ENCODE measurements around the gene ANKRD10.
"Not testable (repeated sequence)": the region's sequence is repeated elsewhere in the genome, so short reads cannot be mapped to it uniquely, and the experiment has no call there.

The ANKRD10 gene

GRCh38 chr13:110915057-110915873, at the start of gene ANKRD10:
ANKRD10 (minus strand) TSS chr13:110915069; CDS start chr13:110914934, 135 bp downstream.
- DNase-seq (ENCODE audit: low spot score) = peak; percentile 93

- no peak for DNase-seq (ENCODE audit: low spot score)
These were observed 49.6 kb upstream of the ANKRD10 start for GRCh38 chr13:110964229-110965037.

- no peak for DNase-seq (ENCODE audit: low spot score)
These were observed 48.7 kb upstream of the ANKRD10 start for GRCh38 chr13:110963554-110963970.

- no peak for DNase-seq (ENCODE audit: low spot score)
These were observed 47.1 kb upstream of the ANKRD10 start for GRCh38 chr13:110961959-110962358.

GRCh38 chr13:110960204-110960603, 45.3 kb upstream of the ANKRD10 start:
- no peak for DNase-seq (ENCODE audit: low spot score)

- DNase-seq (ENCODE audit: low spot score) = no peak
These were observed 43.1 kb upstream of the ANKRD10 start for GRCh38 chr13:110957931-110958330.

- no peak for DNase-seq (ENCODE audit: low spot score)
These were observed 42.5 kb upstream of the ANKRD10 start for GRCh38 chr13:110957181-110957884.

GRCh38 chr13:110956216-110956615, 41.3 kb upstream of the ANKRD10 start:
- DNase-seq (ENCODE audit: low spot score) = not testable (repeated sequence)

GRCh38 chr13:110955608-110956007, 40.7 kb upstream of the ANKRD10 start:
- not testable (repeated sequence) for DNase-seq (ENCODE audit: low spot score)

- DNase-seq (ENCODE audit: low spot score) = not testable (repeated sequence)
These were observed 40.2 kb upstream of the ANKRD10 start for GRCh38 chr13:110955072-110955503.

GRCh38 chr13:110954533-110954920, 39.7 kb upstream of the ANKRD10 start:
- not testable (repeated sequence) for DNase-seq (ENCODE audit: low spot score)

- no peak for DNase-seq (ENCODE audit: low spot score)
These were observed 39.1 kb upstream of the ANKRD10 start for GRCh38 chr13:110953833-110954532.

- no peak for DNase-seq (ENCODE audit: low spot score)
These were observed 38.5 kb upstream of the ANKRD10 start for GRCh38 chr13:110953416-110953815.

GRCh38 chr13:110952135-110952534, 37.3 kb upstream of the ANKRD10 start:
- not testable (repeated sequence) for DNase-seq (ENCODE audit: low spot score)

- DNase-seq (ENCODE audit: low spot score) = no peak
These were observed 36.1 kb upstream of the ANKRD10 start for GRCh38 chr13:110950819-110951570.

- no peak for DNase-seq (ENCODE audit: low spot score)
These were observed 35.5 kb upstream of the ANKRD10 start for GRCh38 chr13:110950356-110950755.

- no peak for DNase-seq (ENCODE audit: low spot score)
These were observed 34.8 kb upstream of the ANKRD10 start for GRCh38 chr13:110949628-110950027.

- no peak for DNase-seq (ENCODE audit: low spot score)
These were observed 34.2 kb upstream of the ANKRD10 start for GRCh38 chr13:110949116-110949515.

GRCh38 chr13:110947338-110947737, 32.5 kb upstream of the ANKRD10 start:
- not testable (repeated sequence) for DNase-seq (ENCODE audit: low spot score)

GRCh38 chr13:110945928-110946570, 31.2 kb upstream of the ANKRD10 start:
- DNase-seq (ENCODE audit: low spot score) = no peak

All from CD4-positive, alpha-beta T cell treated with Interleukin-2 at 100 ng/mL for 4 hours (primary cell).